Renal cortical epithelial cell (primary cell): ENCODE measurements around the gene ANAPC4. TPM values are rescaled to one million over a fixed set of nuclear protein-coding genes. Genes with fewer than 3 reads are reported as not detected.

Source experiments
- DNase-seq: peaks from one replicate; pipeline ENCODE4 v3.0.0-alpha.2; 2011; ENCODE audit warnings: low read depth
- total RNA-seq: library from RNA; depleted of rRNA; stranded (reverse); fragments of >200 nt; gene quantifications from 2 replicates; pipeline ENCODE4 v1.2.3, GENCODE V29; 2014

The ANAPC4 gene
- total RNA-seq, 1 donor from 2014 or later: 43.6 TPM

- no peak for DNase-seq
Observed at GRCh38 chr4:25433966-25434827, 57.1 kb downstream of the ANAPC4 start.

GRCh38 chr4:25437926-25438325 is 60.9 kb downstream of the ANAPC4 start:
- no peak for DNase-seq

GRCh38 chr4:25439918-25440477 is 62.9 kb downstream of the ANAPC4 start:
- DNase-seq: peak; percentile 67

- no peak for DNase-seq
Observed at GRCh38 chr4:25440478-25441030, 63.5 kb downstream of the ANAPC4 start.

- peak; percentile 68 for DNase-seq
Observed at GRCh38 chr4:25441519-25442117, 64.6 kb downstream of the ANAPC4 start.

GRCh38 chr4:25442863-25443307 is 65.8 kb downstream of the ANAPC4 start:
- DNase-seq: no peak

- DNase-seq: no peak
Observed at GRCh38 chr4:25443851-25444250, 66.8 kb downstream of the ANAPC4 start.

- DNase-seq: no peak
Observed at GRCh38 chr4:25446611-25447010, 69.5 kb downstream of the ANAPC4 start.

GRCh38 chr4:25448379-25449109 is 71.5 kb downstream of the ANAPC4 start:
- DNase-seq: peak; percentile 29

GRCh38 chr4:25449270-25449669 is 72.2 kb downstream of the ANAPC4 start:
- DNase-seq: no peak

- no peak for DNase-seq
Observed at GRCh38 chr4:25449688-25450087, 72.6 kb downstream of the ANAPC4 start.

- DNase-seq: no peak
Observed at GRCh38 chr4:25450491-25450901, 73.4 kb downstream of the ANAPC4 start.

- no peak for DNase-seq
Observed at GRCh38 chr4:25451676-25452075, 74.6 kb downstream of the ANAPC4 start.

- no peak for DNase-seq
Observed at GRCh38 chr4:25452081-25452480, 75.0 kb downstream of the ANAPC4 start.

GRCh38 chr4:25454476-25454875 is 77.4 kb downstream of the ANAPC4 start:
- no peak for DNase-seq

GRCh38 chr4:25457053-25457715 is 80.1 kb downstream of the ANAPC4 start:
- peak; percentile 19 for DNase-seq

GRCh38 chr4:25466966-25467697 is 90.1 kb downstream of the ANAPC4 start:
- no peak for DNase-seq

- no peak for DNase-seq
Observed at GRCh38 chr4:25467843-25468242, 90.8 kb downstream of the ANAPC4 start.
